Esophagus muscularis mucosa (tissue), 4 donors: ENCODE results near the gene GAS6. TPM values are rescaled to one million over a fixed set of nuclear protein-coding genes. Genes with fewer than 3 reads are reported as not detected.
A peak's percentile ranks its signal among the peaks of the same experiment; 100 is the strongest.

ENCODE experiments used
- DNase-seq: peaks from one replicate; pipeline ENCODE4 v3.0.0-alpha.2; 2017; ENCODE audit errors: extremely low spot score
- H3K27ac ChIP-seq, 4 donors: fragments of 200-600 bp; sonication (generic); replicated peaks in 1 of 4; 1 replicate in 3 of 4; 2 replicates in 1 of 4; pipeline ENCODE4 v1.5.1; 2016 to 2019; ENCODE audit warnings: mild to moderate bottlenecking in 1 of 4
- H3K27me3 ChIP-seq, 4 donors: fragments of 200-600 bp; sonication (generic); one replicate each; pipeline versions ENCODE4 v1.5.1 to v1.6.0; 2016 to 2019
- H3K36me3 ChIP-seq, 4 donors: fragments of 200-600 bp; sonication (generic); one replicate each; pipeline ENCODE4 v1.5.1; 2016 to 2019
- H3K4me1 ChIP-seq, 4 donors: fragments of 200-600 bp; sonication (generic); one replicate each; pipeline ENCODE4 v1.5.1; 2016 to 2019
- H3K4me3 ChIP-seq, 4 donors: fragments of 200-600 bp; sonication (generic); 1 replicate in 2 of 4; 2 replicates in 2 of 4; pipeline ENCODE4 v1.5.1; 2016 to 2019; ENCODE audit warnings: mild to moderate bottlenecking in 4 of 4, moderate library complexity in 1 of 4
- H3K9me3 ChIP-seq, 4 donors: fragments of 200-600 bp; sonication (generic); 1 replicate in 3 of 4; 2 replicates in 1 of 4; pipeline ENCODE4 v1.5.1; 2016 to 2019
- EP300 ChIP-seq: sonication (generic); formaldehyde crosslinking; IDR thresholded peaks from one replicate; pipeline ENCODE4 v1.6.1; 2017; ENCODE audit warnings: antibody characterized with exemption
- POLR2A ChIP-seq: fragments of 450-650 bp; IDR thresholded peaks from one replicate; pipeline ENCODE4 v1.6.1; 2017; ENCODE audit warnings: antibody characterized with exemption, moderate library complexity, mild to moderate bottlenecking, low read depth
- POLR2AphosphoS5 ChIP-seq, 2 donors: sonication (generic); formaldehyde crosslinking; IDR thresholded peaks; one replicate each; pipeline ENCODE4 v1.6.1; 2017; ENCODE audit warnings: antibody characterized with exemption in 2 of 2
- WGBS: methylation state at CpG from one replicate; pipeline ENCODE4 v1.1.5; 2018; 5-methylcytosine and 5-hydroxymethylcytosine counted together
- intact Hi-C: fragments of 100-400 bp; cut with DNase I; formaldehyde crosslinking; loops from one replicate; pipeline ENCODE4 v1.15.1; 2023
- total RNA-seq, 4 donors: library from RNA; depleted of rRNA; stranded (reverse); fragments of >200 nt; gene quantifications; one replicate each; pipeline versions ENCODE4 v1.1.0 to v1.2.1, GENCODE V29; 2016
- TF ChIP-seq, protein P1 (sequence below), 3 experiments: fragments of 200-600 bp in 2 of 3; fragments of 450-650 bp in 1 of 3; sonication (generic) in 2 of 3; IDR thresholded peaks; one replicate each; pipeline ENCODE4 v1.5.1; 2017 to 2019; ENCODE audit warnings: antibody characterized with exemption in 3 of 3, mild to moderate bottlenecking in 2 of 3, moderate library complexity in 1 of 3

The GAS6 gene
- total RNA-seq, 4 donors from 2014 or later, result 241 to 459 (median 346) TPM

DNA sequence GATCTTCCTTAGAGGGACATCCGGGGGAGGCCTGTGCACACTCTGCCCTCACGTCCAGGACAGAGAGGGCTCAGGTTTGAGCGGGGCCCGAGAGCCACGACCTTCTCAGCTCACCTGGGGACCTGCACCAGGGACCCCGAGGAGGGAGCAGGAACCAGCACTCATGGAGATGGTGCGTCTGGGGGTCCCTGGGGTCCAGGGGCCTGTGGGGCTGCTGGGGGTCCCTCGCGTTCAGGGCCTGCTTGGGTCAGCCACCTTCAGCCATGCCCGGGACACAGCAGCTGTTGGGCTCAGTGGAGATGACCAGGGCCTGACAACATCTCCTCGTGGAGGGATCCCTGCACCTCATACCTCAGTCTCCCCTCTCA lies 57.8 kb downstream of the GAS6 start:
- DNase-seq, result no peak
- Histone ChIP-seq H3K9me3 (peaks cover 0 to 11% (median 0%) of the 10 kb centered on the region in 4 donors), H3K27ac (no peak overlapping the region), H3K4me3 (no peak overlapping the region), H3K27me3 (no peaks in the 10 kb centered on the region), H3K4me1 (peaks cover 0 to 28% (median 21%) of the 10 kb centered on the region in 4 donors), H3K36me3 (no peaks in the 10 kb centered on the region)
- TF ChIP-seq EP300 (no peak), POLR2A (no peak), POLR2AphosphoS5 (IDR thresholded peaks at IDR 0.05) (no peak)
- TF ChIP-seq, protein P1, sequence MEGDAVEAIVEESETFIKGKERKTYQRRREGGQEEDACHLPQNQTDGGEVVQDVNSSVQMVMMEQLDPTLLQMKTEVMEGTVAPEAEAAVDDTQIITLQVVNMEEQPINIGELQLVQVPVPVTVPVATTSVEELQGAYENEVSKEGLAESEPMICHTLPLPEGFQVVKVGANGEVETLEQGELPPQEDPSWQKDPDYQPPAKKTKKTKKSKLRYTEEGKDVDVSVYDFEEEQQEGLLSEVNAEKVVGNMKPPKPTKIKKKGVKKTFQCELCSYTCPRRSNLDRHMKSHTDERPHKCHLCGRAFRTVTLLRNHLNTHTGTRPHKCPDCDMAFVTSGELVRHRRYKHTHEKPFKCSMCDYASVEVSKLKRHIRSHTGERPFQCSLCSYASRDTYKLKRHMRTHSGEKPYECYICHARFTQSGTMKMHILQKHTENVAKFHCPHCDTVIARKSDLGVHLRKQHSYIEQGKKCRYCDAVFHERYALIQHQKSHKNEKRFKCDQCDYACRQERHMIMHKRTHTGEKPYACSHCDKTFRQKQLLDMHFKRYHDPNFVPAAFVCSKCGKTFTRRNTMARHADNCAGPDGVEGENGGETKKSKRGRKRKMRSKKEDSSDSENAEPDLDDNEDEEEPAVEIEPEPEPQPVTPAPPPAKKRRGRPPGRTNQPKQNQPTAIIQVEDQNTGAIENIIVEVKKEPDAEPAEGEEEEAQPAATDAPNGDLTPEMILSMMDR (IDR thresholded peaks at IDR 0.05), result no peak
- intact Hi-C loops, result no loop called here
- 100% methylated on average over 1 of the region's 11 CpGs for WGBS

DNA sequence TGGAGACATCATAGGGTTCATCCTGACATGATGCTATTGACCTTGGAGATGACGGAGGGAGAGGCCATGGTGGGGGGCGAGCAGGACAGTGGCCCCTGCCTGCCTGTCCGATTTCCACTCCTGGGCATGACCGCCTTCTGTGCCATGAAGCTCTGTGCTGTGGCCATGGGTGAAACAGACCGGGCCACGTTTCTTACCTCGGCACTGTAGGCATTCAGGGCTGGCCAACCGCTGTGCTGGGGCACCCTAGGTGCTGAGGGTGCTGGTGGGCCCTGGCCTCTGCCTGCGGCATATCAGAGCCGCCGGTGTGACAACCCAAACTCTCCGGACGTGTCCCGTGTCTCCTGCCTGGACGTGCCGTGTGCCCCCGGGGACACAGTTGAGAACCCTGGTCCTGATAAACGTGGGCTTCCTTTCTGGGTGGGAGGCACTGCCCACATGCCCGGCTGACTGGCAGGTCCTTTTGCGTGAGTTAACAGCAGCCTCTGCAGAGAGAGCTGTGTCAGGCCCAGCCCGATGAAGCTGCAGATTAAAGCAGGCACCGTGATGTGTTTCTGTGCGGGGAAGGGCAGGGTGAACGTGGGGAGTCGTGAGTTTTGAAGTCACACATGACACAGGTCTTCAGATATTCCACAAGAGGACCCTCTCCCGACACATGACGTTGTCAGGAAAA lies 58.3 kb downstream of the GAS6 start:
- no peaks in the 10 kb centered on the region for H3K36me3 ChIP-seq
- H3K9me3 ChIP-seq, result peaks cover 0 to 11% (median 0%) of the 10 kb centered on the region in 4 donors
- peaks cover 0 to 28% (median 21%) of the 10 kb centered on the region in 4 donors for H3K4me1 ChIP-seq
- TF ChIP-seq POLR2A, result no peak
- no peak for TF ChIP-seq EP300
- TF ChIP-seq, protein P1 (IDR thresholded peaks at IDR 0.05), result no peak
- TF ChIP-seq POLR2AphosphoS5 (IDR thresholded peaks at IDR 0.05), result no peak
- intact Hi-C loops, result no loop called here
- 97% methylated on average over 14 of the region's 27 CpGs for WGBS
- no peaks in the 10 kb centered on the region for H3K27me3 ChIP-seq
- H3K4me3 ChIP-seq, result no peak overlapping the region
- H3K27ac ChIP-seq, result no peak overlapping the region
- no peak for DNase-seq

DNA sequence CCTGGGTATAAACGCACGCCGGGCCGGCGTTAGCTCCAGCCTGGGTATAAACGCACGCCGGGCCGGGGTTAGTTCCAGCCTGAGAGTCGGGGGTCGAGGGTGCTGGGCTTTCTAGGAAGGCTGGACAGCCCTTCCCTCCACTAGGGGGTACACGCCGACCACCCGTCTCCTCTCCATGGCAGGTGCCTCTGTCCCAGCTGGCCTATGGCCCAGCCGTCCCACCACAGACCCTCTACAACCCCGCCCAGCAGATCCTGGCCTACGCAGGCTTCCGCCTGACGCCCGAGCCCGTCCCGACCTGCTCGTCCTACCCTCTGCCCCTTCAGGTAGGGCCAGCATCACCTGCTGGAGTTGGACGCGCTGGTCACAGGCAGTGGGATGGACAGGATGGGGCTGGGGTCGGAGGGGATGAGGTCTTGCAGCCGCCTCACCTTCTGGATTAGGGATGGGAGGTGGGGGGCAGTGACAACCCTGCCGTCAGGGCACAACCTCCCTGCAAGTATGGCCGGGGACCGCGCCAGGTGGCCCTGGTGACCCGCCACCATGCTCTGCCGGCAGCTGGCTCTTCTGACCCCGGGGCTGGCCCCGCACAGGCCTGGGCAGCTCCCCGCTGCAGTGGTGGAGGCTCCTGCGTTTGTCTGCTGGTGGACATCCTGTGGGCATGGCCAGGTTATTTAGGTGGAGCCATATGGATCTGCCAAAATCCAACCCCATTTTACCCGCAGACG lies 59.0 kb downstream of the GAS6 start:
- Histone ChIP-seq H3K36me3 (no peaks in the 10 kb centered on the region), H3K27me3 (no peaks in the 10 kb centered on the region), H3K9me3 (peaks cover 0 to 11% (median 0%) of the 10 kb centered on the region in 4 donors), H3K4me1 (peaks cover 0 to 28% (median 21%) of the 10 kb centered on the region in 4 donors), H3K27ac (peak overlapping the region in 1 of 4 donors; percentile 51), H3K4me3 (no peak overlapping the region)
- DNase-seq, result no peak
- TF ChIP-seq POLR2AphosphoS5 (IDR thresholded peaks at IDR 0.05) (no peak), POLR2A (no peak)
- WGBS, result 89% methylated on average over 30 of the region's 39 CpGs
- intact Hi-C loops, result no loop called here

DNA sequence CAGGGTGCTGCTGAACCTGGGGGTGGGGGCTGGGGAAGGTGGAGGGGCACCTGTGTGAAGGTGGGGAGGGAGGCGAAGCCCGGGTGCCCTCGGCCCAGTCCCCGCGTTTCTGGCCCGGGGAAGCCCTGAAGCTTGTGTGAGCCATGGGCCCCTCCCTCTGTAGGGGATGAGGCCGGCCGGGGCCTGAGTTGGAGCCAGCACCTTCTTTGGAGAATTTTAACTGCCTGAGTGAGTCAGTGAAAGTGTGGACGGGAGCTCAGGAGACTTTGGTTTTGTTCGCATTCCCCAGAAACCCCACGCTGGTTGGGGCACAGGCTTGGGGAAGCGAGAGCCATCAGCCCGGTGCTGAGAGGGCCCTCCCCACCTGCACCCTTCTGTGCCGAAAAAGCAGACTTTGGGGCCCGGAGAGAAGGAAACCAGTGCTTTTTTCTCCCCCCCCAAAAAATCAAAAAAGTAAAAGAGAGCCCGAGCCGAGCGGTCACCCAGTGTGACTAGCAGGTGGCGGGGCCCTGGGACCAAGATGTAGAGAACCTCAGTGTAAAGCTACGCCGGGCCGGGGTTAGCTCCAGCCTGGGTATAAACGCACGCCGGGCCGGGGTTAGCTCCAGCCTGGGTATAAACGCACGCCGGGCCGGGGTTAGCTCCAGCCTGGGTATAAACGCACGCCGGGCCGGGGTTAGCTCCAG lies 59.7 kb downstream of the GAS6 start:
- H3K27me3 ChIP-seq, result no peaks in the 10 kb centered on the region
- no peak for TF ChIP-seq POLR2A
- H3K36me3 ChIP-seq, result no peaks in the 10 kb centered on the region
- peak overlapping the region in 3 of 4 donors; percentile 8 to 51 (median 44) for H3K27ac ChIP-seq
- no peak overlapping the region for H3K4me3 ChIP-seq
- peaks cover 0 to 28% (median 21%) of the 10 kb centered on the region in 4 donors for H3K4me1 ChIP-seq
- DNase-seq, result no peak
- H3K9me3 ChIP-seq, result peaks cover 0 to 11% (median 0%) of the 10 kb centered on the region in 4 donors
- WGBS, result 73% methylated on average over 27 of the region's 34 CpGs
- intact Hi-C loops, result no loop called here

GRCh38 chr13:113803409-113804016 lies 60.4 kb downstream of the GAS6 start:
- DNase-seq, result no peak
- intact Hi-C loops, result no loop called here
- TF ChIP-seq, protein P1 (IDR thresholded peaks at IDR 0.05), result no peak
- TF ChIP-seq POLR2A (no peak), POLR2AphosphoS5 (IDR thresholded peaks at IDR 0.05) (no peak), EP300 (no peak)
- Histone ChIP-seq H3K27ac (peak overlapping the region in 3 of 4 donors; percentile 8 to 51 (median 44)), H3K4me3 (no peak overlapping the region), H3K9me3 (peaks cover 0 to 7% (median 0%) of the 10 kb centered on the region in 4 donors), H3K27me3 (no peaks in the 10 kb centered on the region), H3K4me1 (peaks cover 0 to 28% (median 21%) of the 10 kb centered on the region in 4 donors), H3K36me3 (no peaks in the 10 kb centered on the region)
- WGBS, result 89% methylated on average over 19 of the region's 32 CpGs
